Mammary epithelial cell (primary cell): ENCODE data around the gene TENM4.

ENCODE experiments used
- CTCF ChIP-seq, 2 donors: IDR thresholded peaks in 1 of 2; conservative IDR thresholded peaks in 1 of 2; 2 replicates each; pipeline ENCODE4 v1.5.1; 2011 to 2012; ENCODE audit warnings: inconsistent platforms in 2 of 2, low read length in 2 of 2, mild to moderate bottlenecking in 2 of 2, control low read depth in 1 of 2, low read depth in 1 of 2; ENCODE audit not compliant: insufficient read depth in 1 of 2; ENCODE audit errors: extremely low read depth in 1 of 2
- EZH2 ChIP-seq: IDR thresholded peaks from 2 replicates; pipeline ENCODE4 v1.6.1; 2012; ENCODE audit warnings: low read length, inconsistent platforms, borderline replicate concordance

GRCh38 chr11:79189601-79190000, 251.2 kb downstream of the TENM4 start:
- no peak for TF ChIP-seq CTCF (conservative IDR thresholded peaks at IDR 0.05 in 1 of 2, IDR thresholded peaks at IDR 0.05 in 1 of 2; ENCODE audit: extremely low read depth in 1 of 2, insufficient read depth in 1 of 2, low read depth in 1 of 2, low read length in 2 of 2)
- TF ChIP-seq EZH2 = no peak
